H1 (cell line): Measurements from ENCODE around the gene SCGB1A1. TPM values are rescaled to one million over a fixed set of nuclear protein-coding genes. Genes with fewer than 3 reads are reported as not detected.

Source experiments
- CTCF ChIA-PET: fragments of 300-600 bp; sonication (Branson Sonifier 250); formaldehyde crosslinking; loops from one replicate; lab custom pipeline; 2021; ENCODE audit not compliant: partially characterized antibody; lab: Charles Lee
- POLR2A ChIA-PET: fragments of 300-600 bp; sonication (Branson Sonifier 250); formaldehyde crosslinking; loops from one replicate; lab custom pipeline; 2021; ENCODE audit warnings: inconsistent platforms; ENCODE audit not compliant: partially characterized antibody; lab: Charles Lee
- DNase-seq, 2 experiments: peaks; one replicate each; pipeline versions ENCODE4 v3.0.0 to v3.0.0-alpha.2; 2010 to 2022; ENCODE audit warnings: low spot score in 2 of 2, low read depth in 1 of 2, mixed read lengths in 1 of 2
- FAIRE-seq: peaks from 2 replicates; lab custom pipeline; 2011; peaks lifted over from hg19 to GRCh38; lab: Jason Lieb, UNC
- H2AFZ ChIP-seq: 2 replicates; pipeline ENCODE4 v1.8.1; 2012; ENCODE audit warnings: low read length, inconsistent platforms
- H2AK5ac ChIP-seq: 2 replicates; pipeline ENCODE4 v1.6.1; 2013; ENCODE audit warnings: low read depth, low read length
- H2BK120ac ChIP-seq: replicated peaks from 2 replicates; pipeline ENCODE3; 2013; ENCODE audit warnings: low read depth, low read length, inconsistent platforms
- H2BK12ac ChIP-seq: 2 replicates; pipeline ENCODE4 v1.6.1; 2013; ENCODE audit warnings: low read depth, low read length
- H2BK15ac ChIP-seq: 2 replicates; pipeline ENCODE4 v1.6.1; 2013; ENCODE audit warnings: low read length
- H2BK20ac ChIP-seq: 2 replicates; pipeline ENCODE4 v1.6.1; 2013; ENCODE audit warnings: low read length
- H2BK5ac ChIP-seq: 2 replicates; pipeline ENCODE4 v1.6.1; 2013; ENCODE audit warnings: low read depth, low read length
- H3K14ac ChIP-seq: 2 replicates; pipeline ENCODE4 v1.6.1; 2013; ENCODE audit warnings: inconsistent platforms; ENCODE audit not compliant: insufficient read length
- H3K18ac ChIP-seq: 2 replicates; pipeline ENCODE4 v1.6.1; 2013; ENCODE audit warnings: low read length; ENCODE audit errors: extremely low read depth
- H3K23ac ChIP-seq: 2 replicates; pipeline ENCODE4 v1.6.1; 2013; ENCODE audit warnings: inconsistent platforms; ENCODE audit not compliant: insufficient read length
- H3K23me2 ChIP-seq: 2 replicates; pipeline ENCODE4 v1.6.1; 2013; ENCODE audit warnings: low read depth, low read length
- H3K27ac ChIP-seq: 2 replicates; pipeline ENCODE4 v1.6.1; 2011; ENCODE audit warnings: low read depth, low read length, inconsistent platforms
- H3K27me3 ChIP-seq, 4 experiments: replicated peaks in 1 of 4; 1 replicate in 1 of 4; 2 replicates in 3 of 4; pipeline versions ENCODE4 v1.6.1 to v1.8.1; 2011 to 2013; ENCODE audit warnings: low read length in 3 of 4, mild to moderate bottlenecking in 3 of 4, inconsistent platforms in 2 of 4, mixed read lengths in 2 of 4, moderate library complexity in 1 of 4; ENCODE audit not compliant: control insufficient read depth in 3 of 4, insufficient read depth in 3 of 4; ENCODE audit errors: extremely low read depth in 1 of 4
- H3K36me3 ChIP-seq, 4 experiments: 2 replicates each; pipeline versions ENCODE4 v1.6.1 to v1.8.1; 2011 to 2013; ENCODE audit warnings: mild to moderate bottlenecking in 4 of 4, low read length in 3 of 4, moderate library complexity in 2 of 4, control low read depth in 1 of 4, inconsistent platforms in 1 of 4; ENCODE audit not compliant: insufficient read depth in 4 of 4, control insufficient read depth in 2 of 4
- H3K4ac ChIP-seq: replicated peaks from 2 replicates; pipeline ENCODE3; 2013; ENCODE audit warnings: low read length, low read depth, mixed read lengths, inconsistent platforms; ENCODE audit not compliant: insufficient read length
- H3K4me1 ChIP-seq, 4 experiments: replicated peaks in 1 of 4; 1 replicate in 1 of 4; 2 replicates in 3 of 4; pipeline versions ENCODE4 v1.6.1 to v1.8.1; 2011 to 2013; ENCODE audit warnings: low read length in 3 of 4, inconsistent platforms in 2 of 4, mixed read lengths in 1 of 4; ENCODE audit not compliant: insufficient read depth in 4 of 4, control insufficient read depth in 3 of 4
- H3K4me2 ChIP-seq, 2 experiments: 2 replicates each; pipeline versions ENCODE4 v1.6.1 to v1.8.1; 2011 to 2013; ENCODE audit warnings: low read depth in 2 of 2, low read length in 2 of 2, control low read depth in 1 of 2, inconsistent platforms in 1 of 2, mild to moderate bottlenecking in 1 of 2; ENCODE audit not compliant: insufficient read depth in 1 of 2
- H3K4me3 ChIP-seq, 4 experiments: fragments of 200-600, 300-600 bp in 1 of 4; sonication (generic), shearing (Covaris generic), sonication (Bioruptor Twin) in 1 of 4; 2 replicates each; pipeline versions ENCODE4 v1.5.1 to v1.8.1; 2011 to 2016; ENCODE audit warnings: low read length in 4 of 4, low read depth in 3 of 4, control low read depth in 2 of 4, inconsistent platforms in 2 of 4, mild to moderate bottlenecking in 2 of 4, mixed read lengths in 1 of 4, moderate library complexity in 1 of 4; ENCODE audit not compliant: insufficient read depth in 2 of 4; ENCODE audit errors: extremely low read depth in 1 of 4
- H3K56ac ChIP-seq: replicated peaks from 2 replicates; pipeline ENCODE3; 2013; ENCODE audit warnings: low read depth, mild to moderate bottlenecking, mixed read lengths, low read length, inconsistent platforms; ENCODE audit not compliant: insufficient read length
- H3K79me1 ChIP-seq: 2 replicates; pipeline ENCODE4 v1.6.1; 2013; ENCODE audit warnings: low read depth, low read length, control low read depth
- H3K79me2 ChIP-seq, 2 experiments: 2 replicates each; pipeline versions ENCODE4 v1.6.1 to v1.8.1; 2012 to 2013; ENCODE audit warnings: low read length in 2 of 2, mild to moderate bottlenecking in 2 of 2, inconsistent platforms in 1 of 2; ENCODE audit not compliant: insufficient read depth in 2 of 2, control insufficient read depth in 1 of 2
- H3K9ac ChIP-seq, 4 experiments: replicated peaks in 1 of 4; 1 replicate in 1 of 4; 2 replicates in 3 of 4; pipeline versions ENCODE4 v1.6.1 to v1.8.1; 2011 to 2013; ENCODE audit warnings: low read depth in 3 of 4, low read length in 3 of 4, control low read depth in 2 of 4, mild to moderate bottlenecking in 2 of 4, moderate library complexity in 2 of 4, inconsistent platforms in 1 of 4; ENCODE audit errors: extremely low read depth in 1 of 4
- H3K9me3 ChIP-seq, 2 experiments: 2 replicates each; pipeline versions ENCODE4 v1.6.1 to v1.8.1; 2012 to 2013; ENCODE audit warnings: mild to moderate bottlenecking in 2 of 2, moderate library complexity in 2 of 2, control low read depth in 1 of 2, inconsistent platforms in 1 of 2, low read depth in 1 of 2, low read length in 1 of 2, mixed read lengths in 1 of 2; ENCODE audit not compliant: insufficient read depth in 2 of 2
- H4K20me1 ChIP-seq, 2 experiments: replicated peaks in 1 of 2; 2 replicates each; pipeline versions ENCODE3 to v1.8.1; 2011 to 2013; ENCODE audit warnings: inconsistent platforms in 2 of 2, low read length in 2 of 2, mild to moderate bottlenecking in 1 of 2; ENCODE audit not compliant: insufficient read depth in 2 of 2, control insufficient read depth in 1 of 2
- H4K5ac ChIP-seq: 2 replicates; pipeline ENCODE4 v1.6.1; 2013; ENCODE audit warnings: low read length, low read depth, mixed read lengths, inconsistent platforms; ENCODE audit not compliant: insufficient read length
- H4K8ac ChIP-seq: 2 replicates; pipeline ENCODE4 v1.8.0; 2013; ENCODE audit warnings: mild to moderate bottlenecking, moderate library complexity, low read length, inconsistent platforms; ENCODE audit not compliant: insufficient read depth; ENCODE audit errors: extremely low read depth
- H4K91ac ChIP-seq: replicated peaks from 2 replicates; pipeline ENCODE3; 2013; ENCODE audit warnings: low read length, mixed read lengths, inconsistent platforms; ENCODE audit not compliant: insufficient read length
- GTF2F1 ChIP-seq: IDR thresholded peaks from 2 replicates; pipeline ENCODE4 v1.6.1; 2012; ENCODE audit warnings: low read depth, low read length, improper control_type of control experiment, borderline replicate concordance
- POU5F1 ChIP-seq: IDR thresholded peaks from 2 replicates; pipeline ENCODE4 v1.6.1; 2011; ENCODE audit warnings: low read depth, mild to moderate bottlenecking, low read length, moderate library complexity
- WGBS, 2 experiments: shearing (Covaris generic) in 1 of 2; methylation state at CpG; one replicate each; pipeline versions ENCODE4 v1.1.6 to v1.1.7; 2013 to 2015; ENCODE audit warnings: low lambda C conversion rate in 2 of 2, mixed read lengths in 2 of 2, inconsistent platforms in 1 of 2, low coverage in 1 of 2, missing lambda C conversion rate in 1 of 2; ENCODE audit not compliant: insufficient replicate concordance in 2 of 2, insufficient coverage in 1 of 2, insufficient read length in 1 of 2; ENCODE audit errors: extremely low coverage in 1 of 2, missing lambda C conversion rate in 1 of 2; 5-methylcytosine and 5-hydroxymethylcytosine counted together
- polyA plus RNA-seq, 7 experiments: library from polyadenylated mRNA; depleted of rRNA in 3 of 7; stranded (reverse) in 5 of 7; unstranded in 2 of 7; fragments of >200 nt in 5 of 7; fragments of 200-250 nt in 2 of 7; gene quantifications; 1 replicate in 5 of 7; 2 replicates in 1 of 7; 4 replicates in 1 of 7; pipeline versions ENCODE4 v1.2.1 to v1.2.3, GENCODE V29; 2011 to 2013; ENCODE audit warnings: missing spikeins in 2 of 7, mixed read lengths in 2 of 7
- total RNA-seq: library from RNA; stranded (reverse); fragmentation: NEBNext Ultra II Directional; extraction: Animal tissue kit (Norgen Biotek cat#: 25700); gene quantifications from 2 replicates; pipeline ENCODE4 v1.2.1, GENCODE V29; 2021

The SCGB1A1 gene
- total and polyA plus RNA-seq, 2 of the 8 experiments (the other 6 are each of a cell fraction or from before 2014, with no cell fraction given): not detected

- H3K79me2 ChIP-seq: no peaks in the 10 kb centered on the region
- ChIA-PET CTCF (interaction anchor here (0.7 to 3.9 kb wide), 9 partner anchors 9 to 149 kb away, joined by 3 to 25 read pairs (median 3); partner anchors contain the start of gene SCGB1A1), POLR2A (interaction anchor here (0.9 to 1.1 kb wide), 3 partner anchors 9 to 136 kb away, joined by 3 to 5 read pairs (median 4); partner anchors contain the start of gene AHNAK)
- no peak overlapping the region for H4K8ac ChIP-seq
- H3K4ac ChIP-seq: no peak overlapping the region
- no peak overlapping the region for H3K4me2 ChIP-seq
- H4K20me1 ChIP-seq: no peaks in the 10 kb centered on the region
- H3K79me1 ChIP-seq: no peaks in the 10 kb centered on the region
- no peak overlapping the region for H3K23ac ChIP-seq
- no peak overlapping the region for H3K18ac ChIP-seq
- H3K23me2 ChIP-seq: no peaks in the 10 kb centered on the region
- H2AK5ac ChIP-seq: no peak overlapping the region
- H3K9ac ChIP-seq: no peak overlapping the region
- WGBS, 2 experiments: 90% methylated on average over 8 of the region's 8 CpGs; no CpG with 5 or more reads in 1 of the 2 experiments
- 0 out of 7 replicates have a peak, but pooled peaks cover 0 to 2% (median 0%) of the 10 kb centered on the region in 4 experiments for H3K4me1 ChIP-seq
- H2BK120ac ChIP-seq: no peak overlapping the region
- no peaks in the 10 kb centered on the region for H3K36me3 ChIP-seq
- no peaks in the 10 kb centered on the region for H3K9me3 ChIP-seq
- H4K91ac ChIP-seq: no peak overlapping the region
- H3K27ac ChIP-seq: no peak overlapping the region
- no peaks in the 10 kb centered on the region for H3K27me3 ChIP-seq
- no peak overlapping the region for H2BK5ac ChIP-seq
- H2AFZ ChIP-seq: no peak overlapping the region
- no peak overlapping the region for H4K5ac ChIP-seq
- no peak overlapping the region for H3K4me3 ChIP-seq
- no peak for DNase-seq
- TF ChIP-seq GTF2F1: no peak
- TF ChIP-seq POU5F1: no peak
- H2BK15ac ChIP-seq: no peak overlapping the region
- no peak overlapping the region for H3K56ac ChIP-seq
- no peak overlapping the region for H2BK12ac ChIP-seq
- H3K14ac ChIP-seq: no peak overlapping the region
- FAIRE-seq: no peak
- H2BK20ac ChIP-seq: no peak overlapping the region
Measured at GRCh38 chr11:62410972-62411371, 7.9 kb upstream of the SCGB1A1 start.
